Fibroblast of peridontal ligament (primary cell): ENCODE results near the gene KIF5C.
"Not testable (repeated sequence)": the region's sequence is repeated elsewhere in the genome, so short reads cannot be mapped to it uniquely, and the experiment has no call there.

ENCODE experiments used
- DNase-seq: peaks from one replicate; pipeline ENCODE4 v3.0.0-alpha.2; 2010; ENCODE audit errors: extremely low read depth

KIF5C gene

GRCh38 chr2:148874868-148875341 lies at the start of gene KIF5C:
Gene KIF5C, plus strand, starts transcription at chr2:148875227. Its CDS starts 391 bp downstream, at chr2:148875618.
- DNase-seq, result peak; percentile 49

- no peak for DNase-seq
Observed at GRCh38 chr2:148826791-148827190, 48.2 kb upstream of the KIF5C start.

- no peak for DNase-seq
Observed at GRCh38 chr2:148828941-148829340, 46.1 kb upstream of the KIF5C start.

GRCh38 chr2:148829618-148830017 lies 45.4 kb upstream of the KIF5C start:
- DNase-seq, result no peak

- no peak for DNase-seq
Observed at GRCh38 chr2:148832637-148833036, 42.4 kb upstream of the KIF5C start.

- DNase-seq, result no peak
Observed at GRCh38 chr2:148842050-148842449, 33.0 kb upstream of the KIF5C start.

- no peak for DNase-seq
Observed at GRCh38 chr2:148848146-148848545, 26.9 kb upstream of the KIF5C start.

GRCh38 chr2:148853458-148853857 lies 21.6 kb upstream of the KIF5C start:
- DNase-seq, result no peak

- peak; percentile 9 for DNase-seq
Observed at GRCh38 chr2:148860037-148860436, 15.0 kb upstream of the KIF5C start.

GRCh38 chr2:148861367-148861766 lies 13.7 kb upstream of the KIF5C start:
- no peak for DNase-seq

GRCh38 chr2:148862478-148862877 lies 12.5 kb upstream of the KIF5C start:
- DNase-seq, result not testable (repeated sequence)

GRCh38 chr2:148865512-148865911 lies 9.5 kb upstream of the KIF5C start:
- no peak for DNase-seq

- no peak for DNase-seq
Observed at GRCh38 chr2:148866091-148866490, 8.9 kb upstream of the KIF5C start.

- no peak for DNase-seq
Observed at GRCh38 chr2:148867079-148867769, 7.8 kb upstream of the KIF5C start.

- DNase-seq, result no peak
Observed at GRCh38 chr2:148875387-148876051, 492 bp downstream of the KIF5C start.

- DNase-seq, result no peak
Observed at GRCh38 chr2:148876202-148876594, 1.2 kb downstream of the KIF5C start.

GRCh38 chr2:148876595-148877402 lies 1.8 kb downstream of the KIF5C start:
- no peak for DNase-seq

- DNase-seq, result no peak
Observed at GRCh38 chr2:148877403-148877740, 2.3 kb downstream of the KIF5C start.

- DNase-seq, result no peak
Observed at GRCh38 chr2:148880636-148881035, 5.6 kb downstream of the KIF5C start.

- no peak for DNase-seq
Observed at GRCh38 chr2:148882051-148882450, 7.0 kb downstream of the KIF5C start.

GRCh38 chr2:148885209-148885608 lies 10.2 kb downstream of the KIF5C start:
- DNase-seq, result no peak

- DNase-seq, result no peak
Observed at GRCh38 chr2:148885988-148886387, 11.0 kb downstream of the KIF5C start.
